Measurements from ENCODE around the gene CNIH4. TPM values are rescaled to one million over a fixed set of nuclear protein-coding genes. Genes with fewer than 3 reads are reported as not detected.

CNIH4 gene
- total RNA-seq, 1 donor from 2014 or later = 59.9 TPM

DNA sequence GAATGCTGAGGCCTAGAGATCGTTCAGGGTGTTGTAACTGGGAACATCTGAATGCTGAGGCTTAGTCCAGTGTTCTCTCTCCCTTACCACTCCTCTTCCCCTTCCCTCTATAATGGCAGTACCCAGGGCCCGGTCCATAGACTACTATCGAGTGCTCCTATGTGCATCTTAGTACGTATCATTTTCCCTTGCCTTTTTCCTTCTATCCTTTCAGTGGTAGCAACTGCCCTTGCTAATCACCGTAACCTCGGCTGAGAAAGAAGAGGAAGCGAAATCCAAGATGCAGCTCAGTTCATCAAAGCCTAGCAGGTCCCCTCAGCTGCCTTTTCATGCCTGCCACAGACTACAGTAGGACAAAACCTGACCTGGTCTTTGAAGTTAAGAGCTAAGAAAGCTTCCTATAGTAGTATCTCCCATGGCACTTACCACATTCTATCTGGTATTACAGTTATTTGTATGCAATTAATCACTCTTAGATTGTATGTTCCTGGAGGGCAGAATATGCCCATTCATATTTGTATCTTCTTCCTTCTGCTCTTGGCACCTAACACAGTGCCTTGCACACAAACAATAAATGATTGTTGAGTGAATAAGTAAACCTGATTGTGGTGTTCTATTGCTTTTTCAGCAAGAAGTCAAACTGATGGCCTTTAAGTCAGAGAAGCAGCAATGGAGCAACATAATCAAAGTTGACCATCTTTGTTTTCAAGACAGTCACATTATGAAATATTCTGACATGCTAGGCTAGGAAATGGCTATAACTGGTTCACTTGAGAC lies 22.4 kb downstream of the CNIH4 start:
- H3K27me3 ChIP-seq (ENCODE audit: control insufficient read depth, insufficient read depth, low read length) = no peaks in the 10 kb centered on the region
- H3K4me3 ChIP-seq (ENCODE audit: low read depth, low read length) = no peak overlapping the region
- DNase-seq (ENCODE audit: low read depth) = no peak
- no peaks in the 10 kb centered on the region for H3K36me3 ChIP-seq (ENCODE audit: control insufficient read depth, insufficient read depth, low read length)
- no peak for TF ChIP-seq CTCF (IDR thresholded peaks at IDR 0.05; ENCODE audit: insufficient read depth, low read length, poor library complexity, severe bottlenecking)

DNA sequence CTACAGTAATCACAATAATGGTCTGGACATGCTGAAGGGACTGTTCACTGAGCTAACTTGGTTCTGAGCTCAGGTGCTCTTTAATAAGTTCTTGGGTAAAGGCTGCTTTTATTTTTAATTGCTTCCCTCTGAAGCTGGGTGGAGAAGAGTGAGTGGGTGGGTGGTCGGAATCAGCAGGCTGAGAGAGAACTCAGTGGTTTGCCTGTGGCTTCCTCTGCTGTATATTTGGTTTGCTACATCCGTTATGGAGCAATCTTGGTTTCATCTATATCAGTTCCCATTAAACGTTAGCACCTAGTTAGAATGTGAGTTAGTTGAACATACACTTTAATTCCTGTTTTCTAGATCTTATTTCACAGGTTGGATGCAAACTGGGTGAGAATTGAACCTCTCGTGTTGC lies 23.3 kb downstream of the CNIH4 start:
- Histone ChIP-seq H3K27me3 (ENCODE audit: control insufficient read depth, insufficient read depth, low read length) (no peaks in the 10 kb centered on the region), H3K4me3 (ENCODE audit: low read depth, low read length) (no peak overlapping the region), H3K36me3 (ENCODE audit: control insufficient read depth, insufficient read depth, low read length) (no peaks in the 10 kb centered on the region)
- no peak for TF ChIP-seq CTCF (IDR thresholded peaks at IDR 0.05; ENCODE audit: insufficient read depth, low read length, poor library complexity, severe bottlenecking)
- no peak for DNase-seq (ENCODE audit: low read depth)

GRCh38 chr1:224381880-224382548 lies 25.3 kb downstream of the CNIH4 start:
- no peak for TF ChIP-seq CTCF (IDR thresholded peaks at IDR 0.05; ENCODE audit: insufficient read depth, low read length, poor library complexity, severe bottlenecking)
- Histone ChIP-seq H3K27me3 (ENCODE audit: control insufficient read depth, insufficient read depth, low read length) (no peaks in the 10 kb centered on the region), H3K36me3 (ENCODE audit: control insufficient read depth, insufficient read depth, low read length) (no peaks in the 10 kb centered on the region), H3K4me3 (ENCODE audit: low read depth, low read length) (no peak overlapping the region)
- no peak for DNase-seq (ENCODE audit: low read depth)

GRCh38 chr1:224383218-224383617 lies 26.5 kb downstream of the CNIH4 start:
- Histone ChIP-seq H3K27me3 (ENCODE audit: control insufficient read depth, insufficient read depth, low read length) (no peaks in the 10 kb centered on the region), H3K36me3 (ENCODE audit: control insufficient read depth, insufficient read depth, low read length) (no peaks in the 10 kb centered on the region), H3K4me3 (ENCODE audit: low read depth, low read length) (no peak overlapping the region)
- DNase-seq (ENCODE audit: low read depth) = no peak
- no peak for TF ChIP-seq CTCF (IDR thresholded peaks at IDR 0.05; ENCODE audit: insufficient read depth, low read length, poor library complexity, severe bottlenecking)

DNA sequence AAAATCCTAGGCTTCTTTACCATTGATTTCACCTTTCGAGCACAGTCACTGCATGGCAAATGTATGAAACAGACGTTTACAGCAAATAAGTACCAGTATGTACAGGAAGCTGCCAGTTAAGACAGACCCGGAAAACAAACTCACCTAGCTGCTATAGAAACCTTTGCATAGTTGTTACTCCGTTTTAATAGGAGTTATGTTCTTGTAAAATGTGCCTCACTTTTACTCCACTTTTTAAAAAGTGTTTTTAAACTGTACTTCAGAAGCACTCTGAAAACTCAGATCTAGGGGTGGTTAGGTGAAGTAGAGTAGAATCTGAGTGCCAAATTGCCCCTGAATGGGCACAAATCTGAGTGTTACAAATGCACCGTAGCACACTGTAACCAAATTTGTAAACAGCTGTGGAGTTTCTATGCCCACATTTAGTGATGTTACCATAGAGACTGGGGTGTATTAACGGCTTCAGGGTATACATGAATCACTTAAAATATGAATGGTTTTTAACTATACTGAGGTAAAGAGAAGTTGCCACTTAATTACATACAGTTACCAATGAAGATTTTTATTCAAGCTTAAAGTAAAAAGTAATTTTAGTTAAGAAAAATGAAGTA lies 30.7 kb downstream of the CNIH4 start:
- Histone ChIP-seq H3K4me3 (ENCODE audit: low read depth, low read length) (no peak overlapping the region), H3K36me3 (ENCODE audit: control insufficient read depth, insufficient read depth, low read length) (peaks cover 1% of the 10 kb centered on the region), H3K27me3 (ENCODE audit: control insufficient read depth, insufficient read depth, low read length) (no peaks in the 10 kb centered on the region)
- DNase-seq (ENCODE audit: low read depth) = no peak
- TF ChIP-seq CTCF (IDR thresholded peaks at IDR 0.05; ENCODE audit: insufficient read depth, low read length, poor library complexity, severe bottlenecking) = no peak
